Osteoblast (primary cell): ENCODE measurements around the gene PCDHA11. TPM values are rescaled to one million over a fixed set of nuclear protein-coding genes. Genes with fewer than 3 reads are reported as not detected.
"Not testable (repeated sequence)": the region's sequence is repeated elsewhere in the genome, so short reads cannot be mapped to it uniquely, and the experiment has no call there.

Experiments used
- DNase-seq: peaks from one replicate; pipeline ENCODE4 v3.0.0; 2011; ENCODE audit warnings: low spot score, mixed read lengths; ENCODE audit not compliant: insufficient read length; ENCODE audit errors: missing footprints
- H2AFZ ChIP-seq: 2 replicates; pipeline ENCODE4 v1.6.0; 2011; ENCODE audit warnings: mild to moderate bottlenecking, low read length
- H3K27ac ChIP-seq: 2 replicates; pipeline ENCODE4 v1.5.1; 2011; ENCODE audit warnings: mild to moderate bottlenecking, low read depth, low read length, moderate library complexity
- H3K27me3 ChIP-seq: 2 replicates; pipeline ENCODE4 v1.6.0; 2012; ENCODE audit warnings: mild to moderate bottlenecking, control low read depth, inconsistent platforms, low read length, moderate library complexity; ENCODE audit not compliant: insufficient read depth
- H3K36me3 ChIP-seq: 2 replicates; pipeline ENCODE4 v1.5.1; 2011; ENCODE audit warnings: mild to moderate bottlenecking, low read length, control low read depth, moderate library complexity; ENCODE audit not compliant: insufficient read depth
- H3K4me1 ChIP-seq: 2 replicates; pipeline ENCODE4 v1.5.1; 2011; ENCODE audit warnings: mild to moderate bottlenecking, low read length, control low read depth, moderate library complexity; ENCODE audit not compliant: insufficient read depth
- H3K4me2 ChIP-seq: 2 replicates; pipeline ENCODE4 v1.6.0; 2011; ENCODE audit warnings: mild to moderate bottlenecking, low read length; ENCODE audit not compliant: insufficient read depth
- H3K4me3 ChIP-seq: fragments of 200-600 bp; sonication (generic); 3 replicates; pipeline ENCODE4 v1.5.1; 2012; ENCODE audit warnings: mild to moderate bottlenecking, low read length, inconsistent platforms; ENCODE audit not compliant: insufficient read depth
- H3K79me2 ChIP-seq: 2 replicates; pipeline ENCODE4 v1.6.0; 2012; ENCODE audit warnings: mild to moderate bottlenecking, low read length, control low read depth, inconsistent platforms; ENCODE audit not compliant: insufficient read depth
- H3K9me3 ChIP-seq: 2 replicates; pipeline ENCODE4 v1.5.1; 2011; ENCODE audit warnings: low read depth, low read length, control low read depth
- H4K20me1 ChIP-seq: 2 replicates; pipeline ENCODE4 v1.6.0; 2012; ENCODE audit warnings: mild to moderate bottlenecking, low read length, control low read depth; ENCODE audit not compliant: insufficient read depth
- total RNA-seq: library from RNA; depleted of rRNA; stranded (reverse); fragments of >200 nt; gene quantifications from 2 replicates; pipeline ENCODE4 v1.2.3, GENCODE V29; 2012
- TF ChIP-seq, protein P1 (sequence below): IDR thresholded peaks from 2 replicates; pipeline ENCODE4 v1.5.1; 2011; ENCODE audit warnings: mild to moderate bottlenecking, low read depth, low read length, moderate library complexity; ENCODE audit errors: extremely low read depth

The PCDHA11 gene
- total RNA-seq, 1 donor = 0.36 TPM

DNA sequence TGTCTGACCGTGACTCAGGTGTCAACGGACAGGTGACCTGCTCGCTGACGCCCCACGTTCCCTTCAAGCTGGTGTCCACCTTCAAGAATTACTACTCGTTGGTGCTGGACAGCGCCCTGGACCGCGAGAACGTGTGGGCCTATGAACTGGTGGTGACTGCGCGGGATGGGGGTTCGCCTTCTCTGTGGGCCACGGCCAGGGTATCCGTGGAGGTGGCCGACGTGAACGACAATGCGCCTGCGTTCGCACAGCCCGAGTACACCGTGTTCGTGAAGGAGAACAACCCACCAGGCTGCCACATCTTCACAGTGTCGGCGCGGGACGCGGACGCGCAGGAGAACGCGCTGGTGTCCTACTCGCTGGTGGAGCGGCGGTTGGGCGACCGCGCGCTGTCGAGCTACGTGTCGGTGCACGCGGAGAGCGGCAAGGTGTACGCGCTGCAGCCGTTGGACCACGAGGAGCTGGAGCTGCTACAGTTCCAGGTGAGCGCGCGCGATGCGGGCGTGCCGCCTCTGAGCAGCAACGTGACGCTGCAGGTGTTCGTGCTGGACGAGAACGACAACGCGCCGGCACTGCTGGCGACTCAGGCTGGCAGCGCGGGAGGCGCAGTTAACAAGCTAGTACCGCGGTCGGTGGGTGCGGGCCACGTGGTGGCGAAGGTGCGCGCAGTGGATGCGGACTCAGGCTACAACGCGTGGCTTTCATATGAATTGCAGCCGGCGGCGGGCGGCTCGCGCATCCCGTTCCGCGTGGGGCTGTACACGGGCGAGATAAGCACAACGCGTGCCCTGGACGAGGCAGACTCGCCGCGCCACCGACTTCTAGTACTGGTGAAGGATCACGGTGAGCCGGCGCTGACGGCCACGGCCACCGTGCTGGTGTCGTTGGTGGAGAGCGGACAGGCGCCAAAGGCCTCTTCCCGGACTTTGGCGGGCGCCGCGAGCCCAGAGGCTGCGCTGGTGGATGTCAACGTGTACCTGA lies 1.8 kb downstream of the PCDHA11 start:
- H3K4me2 ChIP-seq = no peak overlapping the region
- H2AFZ ChIP-seq = no peak overlapping the region
- H3K9me3 ChIP-seq = no peaks in the 10 kb centered on the region
- TF ChIP-seq, protein P1, sequence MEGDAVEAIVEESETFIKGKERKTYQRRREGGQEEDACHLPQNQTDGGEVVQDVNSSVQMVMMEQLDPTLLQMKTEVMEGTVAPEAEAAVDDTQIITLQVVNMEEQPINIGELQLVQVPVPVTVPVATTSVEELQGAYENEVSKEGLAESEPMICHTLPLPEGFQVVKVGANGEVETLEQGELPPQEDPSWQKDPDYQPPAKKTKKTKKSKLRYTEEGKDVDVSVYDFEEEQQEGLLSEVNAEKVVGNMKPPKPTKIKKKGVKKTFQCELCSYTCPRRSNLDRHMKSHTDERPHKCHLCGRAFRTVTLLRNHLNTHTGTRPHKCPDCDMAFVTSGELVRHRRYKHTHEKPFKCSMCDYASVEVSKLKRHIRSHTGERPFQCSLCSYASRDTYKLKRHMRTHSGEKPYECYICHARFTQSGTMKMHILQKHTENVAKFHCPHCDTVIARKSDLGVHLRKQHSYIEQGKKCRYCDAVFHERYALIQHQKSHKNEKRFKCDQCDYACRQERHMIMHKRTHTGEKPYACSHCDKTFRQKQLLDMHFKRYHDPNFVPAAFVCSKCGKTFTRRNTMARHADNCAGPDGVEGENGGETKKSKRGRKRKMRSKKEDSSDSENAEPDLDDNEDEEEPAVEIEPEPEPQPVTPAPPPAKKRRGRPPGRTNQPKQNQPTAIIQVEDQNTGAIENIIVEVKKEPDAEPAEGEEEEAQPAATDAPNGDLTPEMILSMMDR = no peak
- DNase-seq = no peak
- H3K4me1 ChIP-seq = no peaks in the 10 kb centered on the region
- no peaks in the 10 kb centered on the region for H4K20me1 ChIP-seq
- no peaks in the 10 kb centered on the region for H3K27me3 ChIP-seq
- no peaks in the 10 kb centered on the region for H3K36me3 ChIP-seq
- H3K27ac ChIP-seq = no peak overlapping the region
- H3K79me2 ChIP-seq = no peaks in the 10 kb centered on the region
- no peak overlapping the region for H3K4me3 ChIP-seq

DNA sequence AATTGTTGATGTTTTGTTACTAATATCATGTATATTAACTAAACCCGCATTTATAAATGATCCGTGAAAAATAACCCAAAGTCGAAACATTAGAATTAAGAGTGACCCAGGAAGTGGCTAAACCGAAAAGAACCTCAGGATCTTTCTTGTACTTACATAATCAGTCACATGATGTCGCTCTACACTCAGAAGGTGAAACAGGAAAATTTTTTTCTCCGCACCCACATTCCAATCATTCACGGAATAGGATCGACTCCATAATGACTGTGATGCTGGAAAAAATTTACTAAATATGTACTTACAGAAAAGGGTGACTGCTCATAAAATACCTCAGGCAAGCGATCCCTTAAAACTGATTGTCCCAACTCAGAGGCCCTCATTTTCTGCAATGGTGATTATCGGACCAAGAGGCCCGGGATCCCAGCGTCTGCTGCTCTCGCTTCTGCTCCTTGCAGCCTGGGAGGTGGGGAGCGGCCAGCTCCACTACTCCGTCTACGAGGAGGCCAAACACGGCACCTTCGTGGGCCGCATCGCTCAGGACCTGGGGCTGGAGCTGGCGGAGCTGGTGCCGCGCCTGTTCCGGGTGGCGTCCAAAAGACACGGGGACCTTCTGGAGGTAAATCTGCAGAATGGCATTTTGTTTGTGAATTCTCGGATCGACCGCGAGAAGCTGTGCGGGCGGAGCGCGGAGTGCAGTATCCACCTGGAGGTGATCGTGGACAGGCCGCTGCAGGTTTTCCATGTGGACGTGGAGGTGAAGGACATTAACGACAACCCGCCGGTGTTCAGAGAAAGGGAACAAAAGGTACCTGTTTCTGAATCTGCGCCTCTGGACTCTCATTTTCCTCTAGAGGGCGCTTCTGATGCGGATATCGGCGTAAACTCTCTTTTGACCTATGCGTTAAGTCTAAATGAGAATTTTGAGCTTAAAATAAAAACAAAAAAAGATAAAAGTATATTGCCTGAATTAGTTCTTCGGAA lies 6.6 kb downstream of the PCDHA11 start, which contains the start of gene PCDHA12:
Gene PCDHA12 (plus strand): TSS at position 224 of the 981 bp plus-strand sequence. CDS start 165 bp downstream, at position 389.
- Histone ChIP-seq H3K4me2 (no peak within 1 kb of the TSS), H2AFZ (no peak within 1 kb of the TSS), H3K9me3 (peaks cover 2% of the 10 kb centered on the region), H3K4me3 (no peak within 1 kb of the TSS), H3K27ac (no peak within 1 kb of the TSS), H3K27me3 (no peaks in the 10 kb centered on the region), H4K20me1 (no peaks in the 10 kb centered on the region), H3K36me3 (no peaks in the 10 kb centered on the region), H3K4me1 (no peaks in the 10 kb centered on the region), H3K79me2 (no peaks in the 10 kb centered on the region)
- DNase-seq = no peak
- TF ChIP-seq, protein P1 = no peak

DNA sequence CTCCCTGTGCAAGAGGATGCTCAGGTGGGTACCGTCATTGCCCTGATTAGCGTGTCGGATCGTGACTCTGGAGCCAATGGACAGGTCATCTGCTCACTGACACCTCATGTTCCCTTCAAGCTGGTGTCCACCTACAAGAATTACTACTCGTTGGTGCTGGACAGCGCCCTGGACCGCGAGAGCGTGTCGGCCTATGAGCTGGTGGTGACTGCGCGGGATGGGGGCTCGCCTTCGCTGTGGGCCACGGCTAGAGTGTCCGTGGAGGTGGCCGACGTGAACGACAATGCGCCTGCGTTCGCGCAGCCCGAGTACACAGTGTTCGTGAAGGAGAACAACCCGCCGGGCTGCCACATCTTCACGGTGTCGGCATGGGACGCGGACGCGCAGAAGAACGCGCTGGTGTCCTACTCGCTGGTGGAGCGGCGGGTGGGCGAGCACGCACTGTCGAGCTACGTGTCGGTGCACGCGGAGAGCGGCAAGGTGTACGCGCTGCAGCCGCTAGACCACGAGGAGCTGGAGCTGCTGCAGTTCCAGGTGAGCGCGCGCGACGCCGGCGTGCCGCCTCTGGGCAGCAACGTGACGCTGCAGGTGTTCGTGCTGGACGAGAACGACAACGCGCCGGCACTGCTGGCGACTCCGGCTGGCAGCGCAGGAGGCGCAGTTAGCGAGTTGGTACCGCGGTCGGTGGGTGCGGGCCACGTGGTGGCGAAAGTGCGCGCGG lies 7.9 kb downstream of the PCDHA11 start:
- H3K4me3 ChIP-seq, H3K4me1 ChIP-seq, H2AFZ ChIP-seq, H3K36me3 ChIP-seq, H3K79me2 ChIP-seq, H3K27me3 ChIP-seq, H4K20me1 ChIP-seq, DNase-seq, H3K4me2 ChIP-seq, H3K27ac ChIP-seq, H3K9me3 ChIP-seq: not testable (repeated sequence)

DNA sequence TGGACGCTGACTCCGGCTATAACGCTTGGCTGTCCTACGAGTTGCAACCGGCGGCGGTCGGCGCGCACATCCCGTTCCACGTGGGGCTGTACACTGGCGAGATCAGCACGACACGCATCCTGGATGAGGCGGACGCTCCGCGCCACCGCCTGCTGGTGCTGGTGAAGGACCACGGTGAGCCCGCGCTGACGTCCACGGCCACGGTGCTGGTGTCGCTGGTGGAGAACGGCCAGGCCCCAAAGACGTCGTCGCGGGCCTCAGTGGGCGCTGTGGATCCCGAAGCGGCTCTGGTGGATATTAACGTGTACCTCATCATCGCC lies 8.5 kb downstream of the PCDHA11 start:
- Histone ChIP-seq H3K27me3 (no peaks in the 10 kb centered on the region), H3K79me2 (no peaks in the 10 kb centered on the region), H3K4me2 (no peak overlapping the region), H3K27ac (no peak overlapping the region), H2AFZ (no peak overlapping the region), H3K36me3 (no peaks in the 10 kb centered on the region), H3K4me1 (no peaks in the 10 kb centered on the region), H3K9me3 (peaks cover 2% of the 10 kb centered on the region), H3K4me3 (no peak overlapping the region), H4K20me1 (no peaks in the 10 kb centered on the region)
- TF ChIP-seq, protein P1 = no peak
- DNase-seq = no peak
